LNCaP clone FGC (cell line): ENCODE data around the gene POLRMT.

ENCODE experiments used
- DNase-seq: peaks from one replicate; pipeline ENCODE4 v3.0.0-alpha.2; 2011; ENCODE audit warnings: low read depth
- H3K4me3 ChIP-seq: 2 replicates; pipeline ENCODE4 v1.5.1; 2011; ENCODE audit warnings: mild to moderate bottlenecking, low read depth, low read length, control low read depth
- CTCF ChIP-seq: IDR thresholded peaks from 2 replicates; pipeline ENCODE4 v1.5.1; 2012; ENCODE audit warnings: mild to moderate bottlenecking; ENCODE audit not compliant: control insufficient read depth, insufficient read depth; ENCODE audit errors: extremely low read depth

The POLRMT gene

GRCh38 chr19:640606-641189, 7.4 kb upstream of the POLRMT start:
- DNase-seq = no peak
- no peak for TF ChIP-seq CTCF
- no peak overlapping the region for H3K4me3 ChIP-seq

GRCh38 chr19:640161-640558, 6.8 kb upstream of the POLRMT start:
- H3K4me3 ChIP-seq = peak overlapping the region; percentile 23
- no peak for TF ChIP-seq CTCF
- DNase-seq = no peak

- DNase-seq = peak; percentile 8
- peak within 1 kb of the TSS; percentile 44 for H3K4me3 ChIP-seq
- TF ChIP-seq CTCF = no peak
These were observed 6.2 kb upstream of the POLRMT start, which contains the start of gene FGF22 for GRCh38 chr19:639253-640160. TSS of gene FGF22 (plus strand) at chr19:639879. CDS start at chr19:639926, 47 bp downstream.

- no peak overlapping the region; the same call in 1 of the 2 replicates for H3K4me3 ChIP-seq
- no peak for TF ChIP-seq CTCF
- no peak for DNase-seq
These were observed 5.5 kb upstream of the POLRMT start for GRCh38 chr19:638906-639252.

GRCh38 chr19:634975-635652, 1.8 kb upstream of the POLRMT start:
- TF ChIP-seq CTCF = no peak
- H3K4me3 ChIP-seq = no peak overlapping the region
- DNase-seq = no peak

- H3K4me3 ChIP-seq = peak overlapping the region; percentile 93
- DNase-seq = no peak
- no peak for TF ChIP-seq CTCF
These were observed 676 bp upstream of the POLRMT start for GRCh38 chr19:633786-634639.
